Measurements from ENCODE around the gene FOXI2.

GRCh38 chr10:127698886-127699285, 38.1 kb upstream of the FOXI2 start:
- TF ChIP-seq CTCF (conservative IDR thresholded peaks at IDR 0.05 in 1 of 2, IDR thresholded peaks at IDR 0.05 in 1 of 2; ENCODE audit: low read depth in 1 of 2, low read length in 2 of 2) = no peak
- TF ChIP-seq EZH2 (IDR thresholded peaks at IDR 0.05; ENCODE audit: low read length, missing control alignments) = no peak

All from fibroblast of lung (primary cell).